GM19467 (cell line): ENCODE measurements around the gene FAM107B.
A peak's percentile ranks its signal among the peaks of the same experiment; 100 is the strongest.
"Not testable (repeated sequence)": the region's sequence is repeated elsewhere in the genome, so short reads cannot be mapped to it uniquely, and the experiment has no call there.

Source experiments
- ATAC-seq: cut with Tn5 transposase; IDR thresholded peaks from one replicate; pipeline ENCODE4 v1.9.1; 2021; ENCODE audit warnings: mild to moderate bottlenecking, moderate library complexity; ENCODE audit not compliant: unreplicated experiment

Gene FAM107B

DNA sequence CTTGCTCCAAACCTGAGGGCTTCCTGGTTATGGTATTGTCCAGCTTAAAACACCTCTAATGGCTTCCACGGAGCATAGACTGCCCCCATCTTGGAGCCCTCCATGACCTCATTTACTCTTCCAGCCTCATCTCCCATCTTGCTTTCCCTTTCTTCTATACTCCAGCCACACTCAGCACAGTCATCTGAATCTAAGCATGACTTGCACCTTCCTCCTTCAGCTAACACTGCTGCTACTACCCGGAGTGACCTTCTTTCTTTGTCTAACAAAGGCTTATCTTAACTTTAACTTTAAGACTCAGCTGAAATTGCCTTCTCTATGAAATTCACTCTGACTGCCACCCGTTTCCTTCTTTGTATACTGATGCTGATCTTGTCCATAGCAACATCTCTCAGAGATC lies 135.1 kb downstream of the FAM107B start:
- no peak for ATAC-seq

DNA sequence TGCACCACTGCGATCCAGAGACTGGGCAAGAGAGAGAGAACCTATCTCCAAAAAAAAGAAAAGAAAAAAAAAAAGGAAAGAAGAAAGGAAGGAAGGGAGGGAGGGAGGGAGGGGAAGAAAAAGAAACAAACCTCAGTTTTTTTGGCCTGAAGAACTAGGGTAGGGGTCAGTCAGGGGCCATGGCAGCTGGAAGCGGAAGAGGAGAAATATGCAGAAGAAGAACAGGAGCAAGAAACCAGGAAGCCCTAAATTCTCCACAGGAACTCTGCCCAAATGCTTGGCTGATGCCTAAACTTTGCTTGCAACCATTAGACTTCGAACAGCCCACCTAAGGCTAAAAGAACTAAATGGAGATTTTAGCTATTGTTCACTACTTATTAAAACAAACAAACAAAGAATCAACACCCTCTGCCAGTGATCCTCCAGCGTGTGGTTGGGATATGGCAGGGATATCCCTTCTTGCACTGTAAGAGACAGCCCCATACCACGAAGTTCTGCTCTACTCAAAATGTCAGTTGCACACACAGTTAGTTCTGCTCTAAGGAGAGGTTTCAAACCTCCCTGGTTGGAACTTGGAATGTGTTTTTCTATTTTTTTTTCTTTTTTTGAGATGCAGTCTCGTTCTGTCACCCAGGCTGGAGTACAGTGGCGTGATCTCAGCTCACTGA lies 139.5 kb downstream of the FAM107B start:
- no peak for ATAC-seq

DNA sequence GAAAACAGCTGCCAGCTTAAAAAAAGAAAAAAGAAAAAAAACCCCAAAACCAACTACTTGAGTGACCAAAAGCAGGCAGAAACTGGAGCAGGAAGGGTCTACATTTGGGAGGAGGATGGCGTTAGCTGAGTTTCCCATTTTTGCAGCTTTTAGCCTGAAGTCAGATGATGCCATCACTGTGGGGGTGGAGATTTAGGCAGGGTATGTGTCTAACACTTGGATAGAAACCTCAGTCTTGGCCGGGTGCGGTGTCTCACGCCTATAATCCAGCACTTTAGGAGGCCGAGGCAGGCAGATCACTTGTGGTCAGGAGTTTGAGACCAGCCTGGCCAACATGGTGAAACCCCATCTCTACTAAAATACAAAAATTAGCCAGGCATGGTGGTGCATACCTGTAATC lies 140.1 kb downstream of the FAM107B start:
- ATAC-seq: not testable (repeated sequence)

DNA sequence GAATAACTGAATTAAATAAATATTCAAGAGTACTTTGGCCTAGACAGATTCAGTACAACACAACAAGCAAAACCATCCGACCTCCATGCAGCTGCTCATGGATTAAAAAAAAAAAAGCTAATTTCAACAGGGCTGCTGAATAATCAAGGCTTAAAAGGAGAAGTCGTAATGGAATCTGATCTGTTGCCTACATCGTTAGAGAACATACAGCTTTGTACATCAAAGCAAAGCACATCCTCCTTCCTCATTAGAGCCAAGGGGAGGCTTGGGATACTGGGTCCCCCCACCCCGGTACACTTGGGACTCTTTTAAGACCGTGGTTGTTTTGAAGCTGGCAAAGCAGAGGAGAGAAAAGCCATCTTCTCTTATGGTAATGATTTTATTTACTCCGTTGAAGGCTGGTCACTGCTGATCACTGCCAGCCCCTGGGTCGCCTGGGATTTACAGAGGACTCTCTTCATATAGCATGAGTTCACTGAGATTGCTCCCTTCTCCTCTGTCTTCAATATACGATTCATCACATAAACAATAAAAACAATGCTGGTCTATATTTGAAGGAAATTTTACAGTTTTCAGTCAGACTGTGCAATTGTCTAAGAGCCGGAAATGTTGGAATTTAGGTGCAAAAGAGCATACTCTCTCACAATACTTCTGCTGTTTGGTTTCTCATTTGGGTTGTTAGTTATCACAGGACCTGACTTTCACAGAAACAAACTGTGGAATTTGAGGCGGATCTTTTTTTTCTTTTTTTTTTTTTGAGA lies 148.8 kb downstream of the FAM107B start:
- no peak for ATAC-seq

DNA sequence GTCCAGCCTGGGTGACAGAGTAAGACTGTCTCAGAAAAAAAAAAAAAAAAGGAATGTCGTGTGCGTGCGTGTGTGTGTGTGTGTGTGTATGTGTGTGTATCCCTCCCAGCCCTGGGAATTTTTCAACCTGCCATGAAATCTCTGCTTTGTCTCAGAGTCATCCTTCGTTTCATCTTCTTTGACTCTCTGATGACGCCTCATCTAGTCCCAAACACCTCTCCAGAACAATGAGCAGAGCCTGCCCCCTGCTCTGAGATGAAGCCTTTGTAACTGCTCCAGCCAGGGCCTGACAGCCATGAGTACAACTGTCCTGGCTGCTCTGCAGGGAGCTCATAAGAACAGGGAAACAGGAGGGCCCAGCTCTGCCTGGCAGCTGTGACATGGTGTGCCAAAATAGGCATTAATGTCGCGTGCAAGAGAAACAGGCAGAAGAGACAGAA lies 149.5 kb downstream of the FAM107B start:
- no peak for ATAC-seq

DNA sequence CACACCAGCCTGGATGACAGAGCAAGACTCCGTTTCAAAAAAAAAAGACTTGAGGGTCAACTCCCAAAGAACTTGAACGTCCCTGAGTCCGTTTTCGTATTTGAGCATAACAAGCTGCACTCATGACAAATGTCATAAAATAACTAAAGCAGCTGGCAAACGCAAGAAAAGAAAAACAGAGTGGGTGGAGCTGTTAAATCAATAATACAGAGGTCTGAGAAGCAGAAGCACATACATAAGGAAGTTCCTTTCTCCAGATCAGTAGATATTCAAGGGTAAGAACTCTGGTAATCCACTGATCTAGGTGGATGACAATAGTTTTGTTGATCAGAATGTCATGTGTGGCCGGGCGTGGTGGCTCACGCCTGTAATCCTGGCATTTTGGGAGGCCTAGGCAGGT lies 150.1 kb downstream of the FAM107B start:
- no peak for ATAC-seq

DNA sequence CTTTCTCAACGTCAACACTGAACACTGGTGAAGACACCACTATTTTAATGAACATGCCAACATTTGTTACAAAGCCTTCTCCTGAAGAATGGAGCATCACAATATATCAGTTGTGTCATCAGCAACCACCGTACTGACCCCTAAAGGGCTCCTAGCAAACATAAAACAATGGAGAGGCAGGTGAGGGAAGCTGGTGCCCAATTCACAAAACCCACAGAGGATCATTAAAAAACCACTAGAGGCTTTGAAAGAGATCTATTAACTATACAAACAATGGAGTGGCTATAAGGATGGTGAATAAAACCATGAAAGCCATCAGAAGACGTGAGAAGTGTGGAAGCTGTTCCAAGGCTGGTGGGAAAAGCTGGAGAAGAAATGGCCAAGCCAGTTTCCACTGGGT lies 150.8 kb downstream of the FAM107B start:
- no peak for ATAC-seq

DNA sequence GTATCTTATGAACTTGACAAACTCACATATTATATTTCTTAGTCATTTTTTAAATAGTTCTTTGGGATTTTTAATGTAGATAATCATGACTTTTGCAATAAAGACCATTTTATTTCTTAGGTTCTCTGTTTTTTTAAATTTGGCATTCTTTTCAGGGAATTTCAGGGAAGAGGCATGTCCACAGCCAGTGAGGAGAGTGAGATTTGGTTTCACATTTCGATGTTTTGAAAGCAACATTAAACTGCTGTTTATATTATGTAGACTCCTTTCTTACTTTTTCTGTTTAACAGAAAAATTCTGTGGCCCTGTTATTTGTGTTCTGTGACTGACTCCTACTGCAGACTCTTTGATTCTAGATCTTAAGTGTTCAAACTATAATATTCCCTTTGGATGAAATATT lies 153.7 kb downstream of the FAM107B start:
- ATAC-seq: no peak

DNA sequence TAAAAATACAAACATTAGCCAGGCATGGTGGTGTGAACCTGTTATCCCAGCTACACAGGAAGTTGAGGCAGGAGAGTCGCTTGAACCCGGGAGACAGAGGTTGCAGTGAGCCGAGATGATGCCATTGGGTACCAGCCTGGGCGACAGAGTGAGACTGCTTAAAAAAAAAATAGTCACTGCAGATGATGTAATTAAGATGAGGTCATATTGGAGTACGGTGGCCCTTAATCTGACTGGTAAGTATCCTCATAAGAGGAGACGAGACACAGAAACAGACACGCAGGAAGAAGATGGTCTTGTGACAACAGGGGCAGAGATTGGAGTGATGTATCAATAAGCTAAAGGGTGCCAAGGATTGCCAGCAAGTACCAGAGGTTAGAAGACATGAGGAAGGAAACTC lies 156.0 kb downstream of the FAM107B start:
- ATAC-seq: no peak

DNA sequence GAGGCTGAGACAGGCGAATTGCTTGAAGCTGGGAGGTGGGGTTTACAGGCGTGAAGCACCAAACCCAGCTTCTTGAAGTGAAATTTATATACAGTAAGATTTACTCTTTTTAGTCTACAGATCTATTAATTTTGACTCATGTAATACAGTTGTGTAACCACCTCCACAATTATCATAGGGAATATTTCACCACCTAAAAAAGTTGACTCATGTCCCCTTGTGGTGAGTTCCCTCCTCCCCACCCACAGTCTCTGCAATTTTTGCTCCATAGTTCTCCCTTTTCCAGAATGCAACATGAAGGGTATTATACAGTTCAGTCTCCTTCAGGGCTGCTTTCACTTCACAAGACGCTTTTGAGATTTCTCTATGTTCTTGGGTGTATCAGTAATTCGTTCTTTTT lies 156.8 kb downstream of the FAM107B start:
- ATAC-seq: no peak

DNA sequence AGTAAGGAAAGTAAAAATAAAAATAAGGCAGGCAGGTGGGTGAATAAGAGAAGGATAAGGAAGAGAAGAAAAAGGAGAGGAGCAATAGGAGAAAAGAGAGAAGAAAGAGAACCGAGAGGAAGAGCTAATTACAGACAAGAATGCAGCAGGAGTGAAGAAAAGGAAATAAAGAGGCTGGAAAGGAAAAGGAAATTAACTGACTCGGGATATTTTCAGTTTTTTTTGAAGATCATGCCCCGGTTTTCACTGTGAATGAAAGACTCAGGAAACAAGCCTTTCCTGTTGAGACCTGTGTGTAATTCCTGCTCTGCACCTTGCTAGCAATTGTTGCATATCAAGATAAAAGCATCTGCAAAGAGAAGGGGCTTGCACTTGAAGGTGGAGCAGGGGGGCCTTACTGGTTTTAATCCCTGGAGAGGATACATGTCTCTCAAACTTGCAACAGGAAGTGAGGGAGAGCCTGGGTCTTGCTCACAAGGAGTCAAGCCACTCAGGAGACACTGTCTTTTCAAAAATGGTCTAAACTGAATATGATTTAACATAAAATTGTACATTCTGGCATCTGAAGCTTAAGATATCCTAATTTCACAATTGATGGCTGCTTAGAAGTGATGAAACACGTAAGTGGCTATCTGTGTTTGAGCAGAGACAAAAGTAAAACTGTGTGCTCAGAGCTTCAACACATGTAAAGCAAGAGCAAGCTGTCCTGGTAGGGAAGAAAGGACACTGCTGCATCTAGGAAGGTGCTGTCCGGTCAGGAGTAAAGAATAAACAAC lies 157.6 kb downstream of the FAM107B start:
- ATAC-seq: no peak

DNA sequence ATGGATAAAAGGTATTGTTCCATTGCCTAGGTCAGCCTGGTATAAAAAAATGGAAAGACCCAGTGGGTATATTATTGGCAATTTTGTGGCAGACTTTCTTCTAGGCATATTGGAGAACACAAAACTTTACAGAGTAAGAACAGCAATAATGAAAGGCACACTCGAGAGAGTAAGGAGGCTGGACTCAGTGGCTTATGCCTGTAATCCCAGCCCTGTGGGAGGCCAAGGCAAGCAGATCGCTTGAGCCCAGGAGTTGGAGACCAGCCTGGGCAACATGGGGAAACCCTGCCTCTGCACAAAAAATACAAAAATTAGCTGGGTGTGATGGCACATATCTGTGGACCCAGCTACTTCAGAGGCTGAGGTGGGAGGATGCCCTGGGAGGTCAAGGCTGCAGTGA lies 158.2 kb downstream of the FAM107B start:
- ATAC-seq: no peak

DNA sequence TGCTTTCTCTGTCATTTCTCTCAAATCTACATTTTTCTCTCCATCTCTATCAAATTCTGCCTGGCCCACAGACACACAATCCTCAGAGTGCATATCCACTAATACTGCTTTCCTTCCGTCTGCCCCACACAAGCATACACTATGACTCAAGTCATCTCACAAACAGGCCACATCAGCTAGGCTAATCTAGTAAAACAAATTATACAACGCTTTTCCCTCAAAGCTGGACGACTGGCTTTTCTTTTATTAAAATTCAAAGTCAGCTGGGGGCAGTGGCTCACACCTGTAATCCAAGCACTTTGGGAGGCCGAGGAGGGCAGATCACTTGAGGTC lies 161.1 kb downstream of the FAM107B start:
- ATAC-seq: no peak

DNA sequence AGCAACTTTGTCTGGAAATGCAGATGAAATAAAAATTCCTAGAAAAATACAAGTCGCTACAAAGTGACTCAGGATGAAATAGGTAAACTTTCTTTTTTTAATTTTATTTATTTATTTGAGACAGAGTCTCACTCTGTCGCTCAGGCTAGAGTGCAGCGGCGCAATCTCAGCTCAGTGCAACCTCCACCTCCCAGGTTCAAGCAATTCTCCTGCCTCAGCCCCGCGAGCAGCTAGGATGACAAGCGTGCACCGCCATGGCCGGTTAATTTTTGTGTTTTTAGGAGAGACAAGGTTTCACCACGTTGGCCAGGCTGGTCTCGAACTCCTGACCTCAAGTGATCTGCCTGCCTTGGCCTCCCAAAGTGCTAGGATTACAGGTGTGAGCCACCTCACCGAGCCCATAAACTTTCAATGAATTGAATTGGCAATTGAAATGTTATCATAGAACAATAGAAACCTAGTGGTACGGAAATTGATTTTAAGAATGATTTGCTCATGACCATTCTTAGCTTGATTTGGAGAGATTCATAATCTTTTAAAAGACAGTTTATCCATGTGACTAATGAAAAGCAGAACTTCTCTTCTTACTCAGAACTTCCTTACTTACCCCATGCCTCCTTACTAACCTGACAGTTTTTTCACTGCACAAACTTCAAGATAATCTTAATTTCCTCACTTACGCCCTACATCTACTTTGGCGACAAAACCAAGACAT lies 161.7 kb downstream of the FAM107B start:
- no peak for ATAC-seq

DNA sequence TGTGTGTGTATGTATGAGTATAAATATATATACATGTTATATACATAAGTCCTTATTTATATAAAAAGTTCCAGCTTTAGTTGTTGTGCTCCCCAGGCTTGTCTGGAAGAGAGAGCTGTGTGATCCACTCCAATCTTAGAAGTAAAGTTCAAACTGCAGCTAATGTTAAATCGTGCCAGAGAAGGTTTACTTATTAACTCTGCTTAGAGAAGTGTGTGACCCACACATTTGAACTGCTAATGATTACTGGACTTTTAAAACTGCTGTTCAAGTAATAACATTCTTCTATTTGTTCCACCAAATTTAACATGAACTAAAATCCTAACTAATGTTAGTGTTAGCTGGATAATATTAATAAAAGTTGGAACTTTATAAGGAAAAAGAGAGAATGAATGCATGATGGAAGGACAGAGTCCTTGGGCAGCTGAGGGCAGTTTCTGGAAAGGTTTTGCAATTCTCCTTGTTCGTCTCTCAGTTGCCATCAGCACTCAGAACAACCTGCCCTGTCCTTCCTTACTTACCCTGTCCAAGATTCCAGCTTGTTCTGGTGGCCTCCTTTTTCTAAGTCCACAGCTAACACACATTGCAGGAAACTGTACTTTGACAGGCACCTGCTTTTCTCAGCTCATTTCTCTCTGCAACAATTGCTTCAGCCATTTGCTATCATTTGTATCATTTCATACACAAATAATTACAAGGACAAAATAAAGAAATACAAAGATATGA lies 162.6 kb downstream of the FAM107B start:
- ATAC-seq: peak; percentile 47

DNA sequence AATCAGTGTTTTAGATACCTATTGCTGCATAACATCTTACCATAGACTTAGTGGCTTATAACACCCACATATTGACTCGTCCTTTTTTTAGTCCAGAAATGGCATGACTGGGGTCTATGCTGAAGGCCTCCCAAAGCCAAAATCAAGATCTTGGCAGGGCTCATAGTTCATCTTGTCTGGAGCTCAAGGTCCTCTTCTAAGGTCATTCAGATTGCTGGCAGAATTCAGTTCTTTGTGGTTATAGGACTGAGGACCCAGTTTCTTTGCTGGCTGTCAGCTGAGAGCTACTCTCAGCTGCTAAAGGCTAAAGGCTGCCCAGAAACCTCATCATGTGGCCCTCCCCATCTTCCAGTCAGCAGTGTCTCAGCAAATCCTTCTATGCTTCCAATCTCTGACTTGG lies 165.5 kb downstream of the FAM107B start:
- ATAC-seq: no peak

DNA sequence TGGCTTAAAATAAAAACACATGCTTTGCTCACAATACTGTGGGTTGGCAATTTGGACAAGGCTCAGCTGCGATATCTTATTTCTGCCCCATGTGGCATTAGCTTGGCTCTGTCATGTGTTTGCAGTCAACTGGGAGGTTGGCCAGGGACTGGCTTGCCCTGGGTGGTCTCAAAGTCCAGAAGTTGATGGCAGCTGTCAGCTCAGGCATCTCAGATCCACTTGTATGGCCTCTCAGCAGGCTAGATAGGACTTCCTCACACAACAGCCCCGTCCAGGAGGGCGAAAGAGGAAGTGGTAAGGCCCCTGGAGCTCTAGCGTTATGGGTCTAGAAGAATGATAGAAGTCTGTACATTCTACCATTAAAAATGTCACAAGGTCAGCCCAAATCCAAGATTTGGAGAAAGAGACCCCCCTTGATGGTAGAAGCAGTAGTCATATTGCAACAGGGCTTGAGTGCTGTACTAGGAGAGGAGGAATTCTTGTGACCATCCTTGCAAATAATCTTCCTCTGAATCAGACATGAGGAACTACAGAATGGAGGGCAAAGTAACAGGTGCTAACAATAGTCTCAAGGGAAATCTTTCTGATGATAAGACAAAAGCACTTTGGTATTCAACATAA lies 166.2 kb downstream of the FAM107B start:
- ATAC-seq: peak; percentile 37

DNA sequence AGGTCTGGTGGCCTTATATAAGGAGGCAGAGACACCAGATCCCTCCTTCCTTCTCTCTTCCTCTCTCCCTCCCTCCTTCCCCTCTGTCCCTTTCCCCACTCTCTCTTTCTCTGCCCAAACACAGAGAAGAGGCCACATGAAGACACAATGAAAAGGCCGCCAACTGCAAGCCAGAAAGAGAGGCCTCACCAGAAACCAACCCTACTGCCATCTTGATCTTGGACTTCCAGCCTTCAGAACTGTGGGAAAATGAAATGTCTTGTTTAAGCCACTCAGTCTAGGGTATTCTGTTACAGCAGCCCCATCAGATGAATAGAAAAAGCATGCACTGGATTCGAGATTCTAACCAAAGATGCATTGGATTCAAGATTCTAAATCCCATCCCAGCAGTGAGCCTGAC lies 168.1 kb downstream of the FAM107B start:
- ATAC-seq: no peak

DNA sequence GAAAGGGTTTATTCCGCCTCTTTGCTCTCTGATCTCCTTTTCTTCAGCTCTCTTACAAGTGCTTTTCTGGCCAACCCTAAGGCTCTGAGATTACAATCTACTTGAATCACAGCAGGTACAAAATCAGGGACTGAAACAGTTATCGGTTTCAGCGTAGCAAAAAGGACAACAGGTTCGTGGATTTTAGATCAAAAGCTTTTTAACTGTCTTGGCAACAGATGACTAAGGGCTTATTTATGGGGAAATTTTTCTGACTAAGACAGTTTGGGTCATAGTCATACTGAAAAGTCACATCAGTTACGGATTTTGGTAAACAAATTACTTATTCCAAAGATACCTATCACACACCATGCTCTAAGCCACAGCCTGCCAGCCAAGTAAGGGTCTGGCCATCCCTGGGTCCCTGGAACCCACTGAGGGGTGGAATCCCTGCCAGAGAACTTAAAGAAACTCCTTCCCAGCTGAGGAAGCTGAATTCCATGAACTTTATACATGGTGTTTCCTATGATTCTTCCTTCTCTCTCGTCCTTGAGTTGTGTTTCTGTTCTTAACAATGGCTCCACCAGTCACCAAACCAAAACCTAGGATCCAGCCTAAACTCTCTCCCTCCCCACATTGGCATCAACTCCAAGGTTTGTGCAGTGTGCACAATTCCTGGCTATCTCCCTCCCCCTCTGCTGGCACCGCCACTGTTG lies 169.3 kb downstream of the FAM107B start:
- no peak for ATAC-seq
